Spleen (tissue), 7 donors: ENCODE data around the gene ZNF275.

Experiments used
- CTCF ChIP-seq, 11 experiments: fragments of 200-600 bp in 7 of 11; fragments of 450-650 bp in 4 of 11; sonication (generic) in 4 of 11; IDR thresholded peaks in 8 of 11; conservative IDR thresholded peaks in 3 of 11; 1 replicate in 7 of 11; 2 replicates in 4 of 11; pipeline versions ENCODE4 v1.4.0 to v1.8.0; 2016 to 2021; ENCODE audit warnings: antibody characterized with exemption in 11 of 11, inconsistent platforms in 4 of 11, mild to moderate bottlenecking in 1 of 11
- POLR2A ChIP-seq, 3 donors: fragments of 450-650 bp; IDR thresholded peaks; one replicate each; pipeline ENCODE4 v1.5.1; 2017; ENCODE audit warnings: antibody characterized with exemption in 3 of 3, mild to moderate bottlenecking in 1 of 3
- POLR2AphosphoS5 ChIP-seq, 3 donors: sonication (generic); formaldehyde crosslinking; IDR thresholded peaks; one replicate each; pipeline ENCODE4 v1.5.1; 2017; ENCODE audit warnings: antibody characterized with exemption in 3 of 3
- donor health status: DM: no; HTN: no; CAD: no; lungs with moderate emphysema.
- donor health status: DM: no; HTN: no; CAD: no.
- donor health status: DM: no; HTN: no; CAD: no.

- TF ChIP-seq CTCF (IDR thresholded peaks at IDR 0.05 in 8 of 11, conservative IDR thresholded peaks at IDR 0.05 in 3 of 11): no peak
- no peak for TF ChIP-seq POLR2A (IDR thresholded peaks at IDR 0.05)
- no peak for TF ChIP-seq POLR2AphosphoS5 (IDR thresholded peaks at IDR 0.05)
Measured at GRCh38 chrX:153310901-153311300, 23.1 kb upstream of the ZNF275 start.
